Stimulated activated CD4-positive, alpha-beta T cell treated with anti-CD3 and anti-CD28 coated beads, Interleukin-12 subunit alpha, Interleukin-12 subunit beta, amount 100 ng/mL, for 48 hours (primary cell): ENCODE data around the gene ANK3.

ENCODE experiments used
- DNase-seq, 3 donors: peaks; one replicate each; pipeline ENCODE4 v3.0.0-alpha.2; 2020; ENCODE audit warnings: low read depth in 2 of 3, low spot score in 1 of 3

Gene ANK3

GRCh38 chr10:60389413-60390025 lies at the start of gene ANK3:
Gene ANK3, minus strand, starts transcription at chr10:60389875. Its CDS starts 337 bp downstream, at chr10:60389538.
- no peak for DNase-seq

- peak in 1 of 3 donors; percentile 19 for DNase-seq
These were observed 44.9 kb upstream of the ANK3 start for GRCh38 chr10:60434418-60435046.

GRCh38 chr10:60433684-60434083 lies 44.0 kb upstream of the ANK3 start:
- DNase-seq: no peak

GRCh38 chr10:60430836-60431597 lies 41.3 kb upstream of the ANK3 start:
- DNase-seq: no peak

GRCh38 chr10:60430017-60430416 lies 40.3 kb upstream of the ANK3 start:
- DNase-seq: no peak

- no peak for DNase-seq
These were observed 39.6 kb upstream of the ANK3 start for GRCh38 chr10:60429084-60429849.

GRCh38 chr10:60428387-60428737 lies 38.7 kb upstream of the ANK3 start:
- no peak for DNase-seq

GRCh38 chr10:60427709-60428386 lies 38.2 kb upstream of the ANK3 start:
- no peak for DNase-seq

- DNase-seq: no peak
These were observed 37.5 kb upstream of the ANK3 start for GRCh38 chr10:60427148-60427547.

- no peak for DNase-seq
These were observed 36.8 kb upstream of the ANK3 start for GRCh38 chr10:60426425-60426824.

- no peak for DNase-seq
These were observed 35.9 kb upstream of the ANK3 start for GRCh38 chr10:60425392-60426110.

- no peak for DNase-seq
These were observed 35.3 kb upstream of the ANK3 start for GRCh38 chr10:60424971-60425370.

GRCh38 chr10:60423920-60424319 lies 34.2 kb upstream of the ANK3 start:
- DNase-seq: no peak

- no peak for DNase-seq
These were observed 33.1 kb upstream of the ANK3 start for GRCh38 chr10:60422809-60423208.

- DNase-seq: no peak
These were observed 31.6 kb upstream of the ANK3 start for GRCh38 chr10:60420991-60421894.

GRCh38 chr10:60419249-60419648 lies 29.6 kb upstream of the ANK3 start:
- no peak for DNase-seq

- no peak for DNase-seq
These were observed 28.2 kb upstream of the ANK3 start for GRCh38 chr10:60417901-60418300.

GRCh38 chr10:60417024-60417423 lies 27.3 kb upstream of the ANK3 start:
- DNase-seq: no peak

GRCh38 chr10:60414877-60415585 lies 25.4 kb upstream of the ANK3 start:
- DNase-seq: no peak
